ENCODE results near the gene CDK5R2. TPM values are rescaled to one million over a fixed set of nuclear protein-coding genes. Genes with fewer than 3 reads are reported as not detected.

CDK5R2 gene
- total RNA-seq, 1 experiment from 2014 or later, result 0.18 TPM

- POLR2A ChIA-PET, result no interaction called here
- no peaks in the 10 kb centered on the region for H3K27me3 ChIP-seq (replicated peaks; ENCODE audit: control insufficient read depth, insufficient read depth, low read length)
- CTCF ChIA-PET, result no interaction called here
- no peak overlapping the region for H3K27ac Mint-ChIP-seq (ENCODE audit: unreplicated experiment)
- H3K4me1 ChIP-seq, result no peaks in the 10 kb centered on the region
- no peak for DNase-seq
- H3K9me3 ChIP-seq, result peaks cover 20% of the 10 kb centered on the region
- H3K9me3 Mint-ChIP-seq (ENCODE audit: unreplicated experiment), result peaks cover 32% of the 10 kb centered on the region
- H3K4me3 ChIP-seq (ENCODE audit: low read depth, low read length), result no peak overlapping the region
- no peaks in the 10 kb centered on the region for H3K36me3 ChIP-seq (ENCODE audit: control insufficient read depth, insufficient read depth, low read length)
- no peaks in the 10 kb centered on the region for H3K4me1 Mint-ChIP-seq (ENCODE audit: low read depth, unreplicated experiment)
- no peaks in the 10 kb centered on the region for H3K27me3 Mint-ChIP-seq (ENCODE audit: insufficient read depth, unreplicated experiment)
- no peaks in the 10 kb centered on the region for H3K36me3 Mint-ChIP-seq (ENCODE audit: insufficient read depth, unreplicated experiment)
- no peak for TF ChIP-seq CTCF (IDR thresholded peaks at IDR 0.05; ENCODE audit: insufficient read depth in 1 of 2, low read depth in 1 of 2, low read length in 1 of 2, severe bottlenecking in 1 of 2, unreplicated experiment in 1 of 2)
- no TSS peak for BruUV-seq (replicated peaks)
- intact Hi-C loops (cut with micrococcal nuclease; ENCODE audit: unreplicated experiment), result no loop called here
- no peak overlapping the region for H3K4me3 Mint-ChIP-seq (ENCODE audit: unreplicated experiment)
Observed at GRCh38 chr2:218924757-218925156, 34.7 kb upstream of the CDK5R2 start.

GRCh38 chr2:218925434-218925833 lies 34.0 kb upstream of the CDK5R2 start:
- no peak for DNase-seq
- H3K27me3 ChIP-seq (replicated peaks; ENCODE audit: control insufficient read depth, insufficient read depth, low read length), result no peaks in the 10 kb centered on the region
- no TSS peak for BruUV-seq (replicated peaks)
- no peaks in the 10 kb centered on the region for H3K27me3 Mint-ChIP-seq (ENCODE audit: insufficient read depth, unreplicated experiment)
- no peaks in the 10 kb centered on the region for H3K36me3 Mint-ChIP-seq (ENCODE audit: insufficient read depth, unreplicated experiment)
- ChIA-PET CTCF (no interaction called here), POLR2A (no interaction called here)
- no peak for TF ChIP-seq CTCF (IDR thresholded peaks at IDR 0.05; ENCODE audit: insufficient read depth in 1 of 2, low read depth in 1 of 2, low read length in 1 of 2, severe bottlenecking in 1 of 2, unreplicated experiment in 1 of 2)
- intact Hi-C loops (cut with micrococcal nuclease; ENCODE audit: unreplicated experiment), result no loop called here
- no peak overlapping the region for H3K4me3 ChIP-seq (ENCODE audit: low read depth, low read length)
- H3K27ac Mint-ChIP-seq (ENCODE audit: unreplicated experiment), result no peak overlapping the region
- peaks cover 25% of the 10 kb centered on the region for H3K9me3 ChIP-seq
- no peaks in the 10 kb centered on the region for H3K4me1 Mint-ChIP-seq (ENCODE audit: low read depth, unreplicated experiment)
- no peaks in the 10 kb centered on the region for H3K36me3 ChIP-seq (ENCODE audit: control insufficient read depth, insufficient read depth, low read length)
- no peaks in the 10 kb centered on the region for H3K4me1 ChIP-seq
- H3K4me3 Mint-ChIP-seq (ENCODE audit: unreplicated experiment), result no peak overlapping the region
- H3K9me3 Mint-ChIP-seq (ENCODE audit: unreplicated experiment), result peaks cover 39% of the 10 kb centered on the region

GRCh38 chr2:218927422-218927821 lies 32.0 kb upstream of the CDK5R2 start:
- ChIA-PET CTCF (interaction anchor here (1.1 kb wide), 1 partner anchor 53 kb away, joined by 5 read pairs; no protein-coding TSS in a partner anchor), POLR2A (no interaction called here)
- Mint-ChIP-seq H3K27me3 (ENCODE audit: insufficient read depth, unreplicated experiment) (no peaks in the 10 kb centered on the region), H3K4me1 (ENCODE audit: low read depth, unreplicated experiment) (no peaks in the 10 kb centered on the region), H3K27ac (ENCODE audit: unreplicated experiment) (no peak overlapping the region), H3K36me3 (ENCODE audit: insufficient read depth, unreplicated experiment) (no peaks in the 10 kb centered on the region), H3K9me3 (ENCODE audit: unreplicated experiment) (peaks cover 34% of the 10 kb centered on the region), H3K4me3 (ENCODE audit: unreplicated experiment) (no peak overlapping the region)
- no peak overlapping the region for H3K4me3 ChIP-seq (ENCODE audit: low read depth, low read length)
- DNase-seq, result no peak
- no peaks in the 10 kb centered on the region for H3K4me1 ChIP-seq
- H3K27me3 ChIP-seq (replicated peaks; ENCODE audit: control insufficient read depth, insufficient read depth, low read length), result no peaks in the 10 kb centered on the region
- no peak for TF ChIP-seq CTCF (IDR thresholded peaks at IDR 0.05; ENCODE audit: insufficient read depth in 1 of 2, low read depth in 1 of 2, low read length in 1 of 2, severe bottlenecking in 1 of 2, unreplicated experiment in 1 of 2)
- intact Hi-C loops (cut with micrococcal nuclease; ENCODE audit: unreplicated experiment), result no loop called here
- H3K36me3 ChIP-seq (ENCODE audit: control insufficient read depth, insufficient read depth, low read length), result no peaks in the 10 kb centered on the region
- BruUV-seq (replicated peaks), result no TSS peak
- peaks cover 20% of the 10 kb centered on the region for H3K9me3 ChIP-seq
